Progenitor cell of endocrine pancreas (in vitro differentiated cells): ENCODE results near the gene ATG13. TPM values are rescaled to one million over a fixed set of nuclear protein-coding genes. Genes with fewer than 3 reads are reported as not detected.

Experiments used
- DNase-seq: peaks from one replicate; pipeline ENCODE4 v3.0.0; 2021; ENCODE audit warnings: low spot score; ENCODE audit not compliant: unreplicated experiment
- H3K27ac Mint-ChIP-seq: 2 replicates; pipeline ENCODE4 v1.8.0; 2021; ENCODE audit warnings: mild to moderate bottlenecking, moderate library complexity, mixed read lengths
- H3K27me3 Mint-ChIP-seq: 2 replicates; pipeline ENCODE4 v1.8.0; 2021; ENCODE audit warnings: mixed read lengths
- H3K36me3 Mint-ChIP-seq: 2 replicates; pipeline ENCODE4 v1.8.0; 2022; ENCODE audit warnings: mixed read lengths; ENCODE audit not compliant: insufficient read depth
- H3K4me1 Mint-ChIP-seq: 2 replicates; pipeline ENCODE4 v1.8.0; 2021; ENCODE audit warnings: low read depth, mixed read lengths
- H3K4me3 Mint-ChIP-seq: 2 replicates; pipeline ENCODE4 v1.8.0; 2021; ENCODE audit warnings: low read depth, mild to moderate bottlenecking, moderate library complexity, mixed read lengths
- H3K9me3 Mint-ChIP-seq: 2 replicates; pipeline ENCODE4 v1.8.0; 2021; ENCODE audit warnings: low read depth, mixed read lengths
- CTCF ChIP-seq: fragments of 200-600 bp; sonication (generic); IDR thresholded peaks from one replicate; pipeline ENCODE4 v1.5.0; 2021; ENCODE audit warnings: antibody characterized with exemption, mild to moderate bottlenecking; ENCODE audit not compliant: unreplicated experiment
- total RNA-seq: library from RNA; stranded (reverse); gene quantifications from 2 replicates; pipeline ENCODE4 v1.2.1, GENCODE V29; 2021

Gene ATG13
- total RNA-seq, 1 donor from 2014 or later: 69.8 TPM

GRCh38 chr11:46649180-46649738 lies 31.9 kb downstream of the ATG13 start:
- Mint-ChIP-seq H3K36me3 (peaks cover 9% of the 10 kb centered on the region), H3K27me3 (no peaks in the 10 kb centered on the region), H3K9me3 (no peaks in the 10 kb centered on the region), H3K4me3 (no peak overlapping the region), H3K4me1 (no peaks in the 10 kb centered on the region), H3K27ac (peak overlapping the region; percentile 69)
- no peak for TF ChIP-seq CTCF
- DNase-seq: no peak

GRCh38 chr11:46655631-46656030 lies 38.3 kb downstream of the ATG13 start:
- Mint-ChIP-seq H3K9me3 (no peaks in the 10 kb centered on the region), H3K4me1 (no peaks in the 10 kb centered on the region), H3K27me3 (no peaks in the 10 kb centered on the region), H3K4me3 (no peak overlapping the region), H3K36me3 (peaks cover 15% of the 10 kb centered on the region), H3K27ac (no peak overlapping the region)
- TF ChIP-seq CTCF: no peak
- DNase-seq: no peak

- H3K4me1 Mint-ChIP-seq: no peaks in the 10 kb centered on the region
- H3K9me3 Mint-ChIP-seq: no peaks in the 10 kb centered on the region
- no peak overlapping the region for H3K4me3 Mint-ChIP-seq
- H3K27me3 Mint-ChIP-seq: no peaks in the 10 kb centered on the region
- H3K36me3 Mint-ChIP-seq: peaks cover 11% of the 10 kb centered on the region
- TF ChIP-seq CTCF: no peak
- no peak overlapping the region for H3K27ac Mint-ChIP-seq
- DNase-seq: no peak
These were observed 39.8 kb downstream of the ATG13 start for GRCh38 chr11:46657186-46657585.

- no peaks in the 10 kb centered on the region for H3K4me1 Mint-ChIP-seq
- no peaks in the 10 kb centered on the region for H3K9me3 Mint-ChIP-seq
- H3K27ac Mint-ChIP-seq: no peak overlapping the region
- no peak for TF ChIP-seq CTCF
- no peaks in the 10 kb centered on the region for H3K27me3 Mint-ChIP-seq
- no peak overlapping the region for H3K4me3 Mint-ChIP-seq
- no peak for DNase-seq
- H3K36me3 Mint-ChIP-seq: peaks cover 11% of the 10 kb centered on the region
These were observed 40.9 kb downstream of the ATG13 start for GRCh38 chr11:46658259-46658658.

GRCh38 chr11:46659908-46660307 lies 42.6 kb downstream of the ATG13 start:
- H3K4me3 Mint-ChIP-seq: no peak overlapping the region
- DNase-seq: no peak
- peaks cover 18% of the 10 kb centered on the region for H3K36me3 Mint-ChIP-seq
- no peaks in the 10 kb centered on the region for H3K27me3 Mint-ChIP-seq
- H3K4me1 Mint-ChIP-seq: no peaks in the 10 kb centered on the region
- no peak for TF ChIP-seq CTCF
- H3K9me3 Mint-ChIP-seq: no peaks in the 10 kb centered on the region
- H3K27ac Mint-ChIP-seq: no peak overlapping the region
